GM21717 (cell line): Measurements from ENCODE around the gene ROGDI.
"Not testable (repeated sequence)": the region's sequence is repeated elsewhere in the genome, so short reads cannot be mapped to it uniquely, and the experiment has no call there.

ENCODE experiments used
- ATAC-seq: cut with Tn5 transposase; IDR thresholded peaks from one replicate; pipeline ENCODE4 v1.9.1; 2021; ENCODE audit warnings: mild to moderate bottlenecking, moderate library complexity; ENCODE audit not compliant: unreplicated experiment

Gene ROGDI

DNA sequence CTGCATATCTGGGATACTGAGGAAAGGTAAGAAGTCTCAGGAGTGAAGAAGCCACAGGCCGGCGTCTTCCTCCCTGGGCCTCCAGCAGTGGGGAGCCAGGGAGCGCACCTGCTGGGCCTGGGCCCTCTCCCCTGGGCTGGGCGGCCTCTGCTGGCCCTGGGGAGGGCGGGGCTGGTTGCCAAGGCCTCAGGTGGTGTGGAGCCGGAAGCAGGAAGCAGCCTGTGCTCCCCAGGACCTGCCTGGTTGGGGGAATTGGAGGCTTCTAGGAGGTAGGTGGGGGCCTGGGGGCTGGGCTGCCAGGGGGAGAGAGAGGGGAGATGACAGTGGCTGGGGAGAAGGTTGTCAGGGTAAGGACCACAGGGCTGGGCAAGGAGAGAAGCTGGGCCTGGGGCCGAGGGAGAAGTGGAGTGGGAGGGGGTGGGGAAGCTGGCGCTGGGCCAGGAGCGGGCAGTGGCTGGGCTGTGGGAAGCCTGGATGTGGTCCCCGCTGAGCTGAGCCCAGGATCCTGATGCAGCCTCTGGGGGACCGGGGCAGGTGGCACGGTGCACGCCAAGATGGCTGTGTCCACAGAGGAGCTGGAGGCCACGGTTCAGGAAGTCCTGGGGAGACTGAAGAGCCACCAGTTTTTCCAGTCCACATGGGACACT is 7.1 kb downstream of the ROGDI start, which contains the start of gene SMIM22:
Gene SMIM22 (plus strand): TSS at position 189 of the 647 bp plus-strand sequence. CDS start 366 bp downstream, at position 555.
- no peak for ATAC-seq

DNA sequence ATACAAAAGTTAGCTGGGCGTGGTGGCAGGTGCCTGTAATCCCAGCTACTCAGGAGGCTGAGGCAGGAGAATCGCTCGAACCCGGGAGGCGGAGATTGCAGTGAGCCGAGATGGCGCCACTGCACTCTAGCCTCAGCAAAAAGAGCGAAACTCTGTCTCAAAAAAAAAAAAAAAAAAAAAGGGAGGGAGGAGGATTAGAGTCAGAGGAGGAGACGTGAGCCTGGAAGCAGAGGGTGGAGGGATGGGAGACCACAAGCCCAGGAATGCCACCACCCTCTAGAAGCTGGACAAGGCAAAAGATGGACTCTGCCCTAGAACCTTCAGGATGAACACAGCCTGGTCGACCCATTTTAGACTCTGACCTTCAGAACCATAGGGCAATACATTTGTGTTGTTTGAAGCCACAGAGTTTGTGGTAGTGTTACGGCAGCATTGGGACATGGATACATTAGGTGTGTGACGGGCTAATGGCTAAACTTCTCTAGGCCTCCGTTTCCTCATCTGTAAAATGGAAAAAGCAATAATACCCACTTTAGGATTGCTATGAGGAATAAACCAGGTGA is 9.4 kb downstream of the ROGDI start:
- ATAC-seq, result no peak

DNA sequence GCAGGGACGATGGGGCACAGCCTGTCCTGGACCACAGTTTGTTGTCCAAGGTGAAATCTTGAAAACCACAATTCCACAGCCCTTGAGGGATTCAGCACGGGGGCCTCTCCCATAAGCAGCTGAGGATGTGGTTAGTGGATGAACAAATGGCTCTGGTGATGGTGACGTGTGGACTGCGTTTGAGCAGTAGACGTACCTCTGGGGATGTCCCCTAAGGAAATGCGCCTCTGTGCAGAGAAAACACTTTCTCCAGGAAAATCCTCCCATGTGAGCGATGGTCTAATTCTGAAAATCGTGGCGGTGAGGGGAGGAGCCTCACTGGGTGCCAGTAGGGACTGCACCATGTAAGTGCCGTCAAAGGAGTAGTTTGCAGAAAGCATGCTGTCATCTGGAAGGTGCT is 11.6 kb downstream of the ROGDI start:
- no peak for ATAC-seq

DNA sequence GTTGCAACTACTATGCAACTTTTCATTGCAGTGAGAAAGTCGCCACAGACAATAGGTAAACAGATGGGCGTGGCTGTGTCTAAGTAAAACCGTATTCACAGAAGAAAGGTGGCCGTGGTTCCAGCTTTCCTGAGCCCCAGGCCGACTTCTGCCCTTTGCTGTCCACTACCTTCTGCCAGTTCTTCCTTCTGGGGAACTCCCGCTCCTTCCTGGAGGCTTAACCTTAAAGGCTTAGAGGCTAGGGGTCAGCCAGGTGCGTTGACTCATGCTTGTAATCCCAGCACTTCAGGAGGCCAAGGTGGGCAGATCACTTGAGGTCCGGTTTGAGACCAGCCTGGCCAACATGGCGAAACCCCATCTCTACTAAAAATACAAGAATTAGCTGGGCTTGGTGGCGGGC is 12.2 kb downstream of the ROGDI start:
- ATAC-seq, result no peak

DNA sequence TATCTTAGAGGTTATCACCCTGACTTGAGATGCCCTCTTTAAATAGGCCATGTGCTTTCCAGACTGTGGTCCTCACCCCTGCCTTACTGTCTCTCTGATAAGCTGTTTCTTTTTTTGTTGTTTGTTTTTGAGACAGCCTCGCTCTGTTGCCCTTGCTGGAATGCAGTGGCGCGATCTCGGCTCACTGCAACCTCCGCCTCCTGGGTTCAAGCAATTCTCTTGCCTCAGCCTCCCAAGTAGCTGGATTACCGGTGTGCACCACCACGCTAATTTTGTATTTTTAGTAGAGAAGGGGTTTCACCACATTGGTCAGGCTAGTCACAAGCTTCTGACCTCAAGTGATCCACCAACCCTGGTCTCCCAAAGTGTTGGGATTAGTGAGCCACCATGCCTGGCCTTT is 13.5 kb downstream of the ROGDI start:
- ATAC-seq, result no peak

DNA sequence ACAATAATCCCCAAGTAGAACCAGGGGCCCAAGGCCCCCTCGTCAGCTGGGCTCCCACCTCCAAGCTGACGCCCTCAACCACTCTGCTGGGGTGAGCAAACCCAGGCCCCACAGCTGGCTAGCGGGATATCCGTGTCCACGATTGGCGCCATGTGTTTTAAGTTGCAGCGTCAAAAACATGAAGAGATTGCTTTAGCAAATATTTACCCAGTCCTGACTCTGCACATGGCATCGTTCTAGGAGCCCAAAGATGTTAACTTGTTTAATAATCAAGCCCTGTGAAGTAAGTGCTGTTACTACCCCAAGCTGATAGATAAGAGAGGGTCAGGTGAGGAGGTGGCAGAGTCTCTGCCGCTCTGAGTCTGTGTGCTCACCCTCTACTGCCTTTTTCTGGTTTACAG is 13.9 kb downstream of the ROGDI start:
- no peak for ATAC-seq

DNA sequence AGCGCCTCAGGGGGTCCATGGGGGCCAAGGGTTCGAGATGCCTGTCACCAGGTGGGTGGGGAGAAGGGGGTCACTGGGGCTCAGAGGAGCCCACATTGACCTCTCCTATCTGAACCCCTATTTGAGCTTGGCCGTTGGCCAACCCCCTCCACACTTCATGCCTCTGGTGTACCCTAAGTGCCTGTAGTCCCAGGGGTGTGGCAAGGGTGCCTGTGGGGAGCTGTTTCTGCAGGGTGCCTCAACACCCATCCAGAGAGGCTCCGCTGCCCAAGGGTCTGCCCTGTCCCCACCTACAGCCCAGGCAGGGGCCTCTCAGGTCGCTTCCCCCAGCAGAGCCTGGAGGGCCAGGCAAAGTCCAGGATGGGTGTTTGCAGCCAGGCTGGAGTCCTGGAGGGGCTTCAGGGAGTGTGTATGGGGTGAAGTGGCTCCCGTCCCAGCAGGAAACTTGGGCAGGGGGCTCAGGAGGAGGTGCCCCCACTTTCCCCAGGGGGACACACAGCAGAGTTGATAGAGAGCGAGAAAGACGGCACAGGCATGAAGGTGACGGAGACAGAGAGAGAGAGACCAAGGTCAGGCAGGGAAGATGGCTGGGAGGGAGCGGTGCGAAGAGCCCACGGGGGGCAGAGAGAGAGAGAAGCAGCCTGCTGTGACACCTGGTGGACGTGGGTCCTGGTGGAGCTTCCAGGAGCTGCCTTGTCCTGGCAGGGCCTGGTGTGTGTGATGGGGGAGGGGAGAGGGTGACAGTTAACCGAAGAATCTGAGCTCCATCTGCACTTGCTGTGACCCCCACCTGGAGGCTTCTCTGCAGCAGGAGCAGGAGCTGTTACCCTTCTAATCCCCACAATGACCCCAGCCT is 14.6 kb downstream of the ROGDI start, which contains the start of gene SEPTIN12:
Gene SEPTIN12 (minus strand): TSS at position 719 of the 856 bp plus-strand sequence. CDS start 700 bp downstream, at position 19.
- ATAC-seq, result no peak

DNA sequence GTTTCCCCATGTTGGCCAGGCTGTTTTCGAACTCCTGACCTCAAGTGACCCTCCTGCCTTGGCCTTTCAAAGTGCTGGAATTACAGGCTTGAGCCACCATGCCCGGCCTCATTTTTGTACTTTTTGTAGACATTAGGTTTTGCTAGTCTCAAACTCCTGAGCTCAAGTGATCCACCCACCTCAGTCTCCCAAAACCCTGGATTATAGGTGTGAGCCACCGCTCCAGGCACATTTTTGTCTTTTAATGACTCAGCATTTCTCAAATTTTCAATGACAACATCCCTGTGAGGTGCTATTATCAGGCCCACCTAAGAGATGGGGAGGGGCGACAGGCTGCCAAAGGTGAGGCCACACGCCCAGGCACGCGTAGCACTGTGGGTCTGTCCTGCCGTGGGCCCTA is 15.4 kb downstream of the ROGDI start:
- no peak for ATAC-seq

DNA sequence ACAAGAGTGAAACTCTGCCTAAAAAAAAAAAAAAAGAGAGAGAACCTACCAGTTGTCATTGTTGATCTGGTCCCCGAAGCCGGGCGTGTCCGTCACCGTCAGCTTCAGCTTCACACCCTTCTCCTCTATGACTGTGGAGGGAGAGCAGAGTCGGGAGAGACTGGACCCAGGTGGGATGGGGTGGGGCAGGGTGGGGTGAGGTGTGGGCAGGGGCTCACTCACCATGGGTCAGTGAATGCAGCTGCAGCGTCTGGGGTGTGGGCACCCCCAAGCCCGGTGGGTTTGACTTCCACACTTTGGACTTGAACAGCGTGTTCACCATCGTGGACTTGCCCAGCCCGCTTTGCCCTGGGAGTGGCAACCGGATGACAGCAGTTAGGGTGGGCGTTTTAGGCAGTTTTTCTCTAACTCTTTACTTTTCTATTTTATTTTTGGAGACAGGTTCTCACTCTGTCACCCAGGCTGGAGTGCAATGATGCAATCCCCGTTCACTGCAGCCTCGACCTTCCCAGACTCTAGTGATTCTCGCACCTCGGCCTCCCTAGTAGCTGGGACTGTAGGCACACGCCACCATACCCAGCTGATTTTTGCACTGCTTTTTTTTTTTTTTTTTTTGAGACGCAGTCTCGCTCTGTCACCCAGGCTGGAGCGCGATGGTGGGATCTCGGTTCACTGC is 16.5 kb downstream of the ROGDI start:
- no peak for ATAC-seq

DNA sequence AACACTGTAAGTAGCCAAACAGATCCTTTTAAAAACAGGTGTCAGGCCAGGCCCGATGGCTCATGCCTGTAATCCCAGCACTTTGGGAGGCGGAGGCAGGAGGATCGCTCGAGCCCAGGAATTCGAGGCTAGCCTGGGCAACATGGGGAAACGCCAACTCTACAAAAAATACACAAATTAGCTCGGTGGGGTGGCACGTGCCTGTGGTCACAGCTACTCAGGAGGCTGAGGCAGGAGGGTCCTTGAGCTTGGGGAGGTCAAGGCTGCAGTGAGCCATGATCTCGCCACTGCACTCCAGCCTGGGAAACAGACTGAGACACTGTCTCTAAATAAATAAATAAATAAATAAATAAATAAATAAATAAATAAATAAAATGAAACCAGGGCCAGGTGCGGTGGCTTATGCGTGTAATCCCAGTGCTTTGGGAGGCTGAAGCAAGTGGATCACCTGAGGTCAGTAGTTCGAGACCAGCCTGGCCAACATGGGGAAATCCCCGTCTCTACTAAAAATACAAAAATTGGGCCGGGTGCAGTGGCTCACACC is 17.9 kb downstream of the ROGDI start:
- ATAC-seq, result not testable (repeated sequence)

DNA sequence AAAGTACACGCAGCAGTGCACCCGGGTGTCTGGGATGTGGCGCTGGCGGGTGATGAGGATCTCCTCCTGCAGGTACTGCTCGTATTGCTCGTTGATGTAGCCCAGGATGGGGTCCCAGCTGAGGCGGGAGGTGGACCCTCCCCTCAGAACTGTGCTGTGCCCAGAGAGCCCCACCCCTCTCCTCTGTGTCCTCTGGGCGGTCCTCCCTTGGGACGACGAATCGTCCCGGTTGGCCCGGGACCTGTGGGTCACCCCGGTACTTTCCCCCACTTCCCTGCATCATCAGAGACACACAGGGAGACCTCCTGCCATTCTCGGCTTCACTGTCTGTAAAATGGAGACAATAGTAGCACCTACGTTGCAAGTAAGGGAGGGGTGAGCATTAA is 18.5 kb downstream of the ROGDI start:
- ATAC-seq, result no peak

DNA sequence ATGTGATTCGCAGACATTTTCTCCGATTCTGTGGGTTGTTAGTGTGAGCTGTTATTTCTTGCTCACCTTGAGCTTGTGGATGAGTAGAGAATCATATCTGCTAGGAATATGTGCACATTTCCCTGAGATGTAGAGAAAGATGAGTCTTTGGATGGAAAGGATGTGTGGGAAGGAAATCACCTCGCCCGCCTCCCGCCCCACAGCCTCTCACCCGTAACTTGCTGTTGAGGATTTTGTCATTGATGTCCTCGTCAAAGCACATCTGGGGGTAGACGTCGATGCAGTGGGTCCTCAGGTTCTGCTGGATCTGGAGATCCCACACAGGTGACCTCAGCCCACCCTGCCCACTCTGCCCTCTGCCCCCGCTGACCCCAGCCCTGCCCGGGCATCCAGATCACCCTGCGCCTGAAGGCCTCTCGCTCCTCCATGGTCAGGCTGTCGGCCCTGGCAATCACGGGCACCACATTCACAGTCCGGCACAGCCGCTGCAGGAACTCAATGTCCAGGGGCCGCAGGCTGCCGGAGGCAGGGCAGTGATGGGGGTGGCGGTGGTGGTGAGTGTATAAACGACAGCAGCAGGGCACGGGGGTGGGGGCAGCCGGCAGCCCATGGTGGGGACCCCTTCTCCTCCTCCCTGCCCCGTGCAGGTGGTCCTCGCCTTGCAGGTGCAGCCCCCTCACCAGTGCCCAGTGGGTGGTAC is 19.0 kb downstream of the ROGDI start:
- no peak for ATAC-seq

DNA sequence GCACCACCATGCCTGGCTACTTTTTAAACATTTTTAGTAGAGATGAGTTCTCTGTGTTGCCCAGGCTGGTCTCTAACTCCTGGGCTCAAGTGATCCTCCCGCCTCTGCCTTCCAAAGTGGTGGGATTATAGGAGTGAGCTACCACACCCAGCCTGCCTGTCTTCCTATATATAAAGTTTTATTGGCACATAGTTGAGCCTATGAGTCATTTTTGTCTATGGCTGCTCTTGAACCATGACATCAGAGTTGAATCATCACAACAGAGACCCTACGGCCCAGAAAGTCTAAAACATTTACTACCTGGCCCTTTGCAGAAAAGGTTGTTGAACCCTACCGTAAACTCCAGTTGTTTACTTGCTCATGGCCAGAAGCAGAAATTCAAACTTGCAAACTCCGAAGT is 22.2 kb downstream of the ROGDI start:
- no peak for ATAC-seq

DNA sequence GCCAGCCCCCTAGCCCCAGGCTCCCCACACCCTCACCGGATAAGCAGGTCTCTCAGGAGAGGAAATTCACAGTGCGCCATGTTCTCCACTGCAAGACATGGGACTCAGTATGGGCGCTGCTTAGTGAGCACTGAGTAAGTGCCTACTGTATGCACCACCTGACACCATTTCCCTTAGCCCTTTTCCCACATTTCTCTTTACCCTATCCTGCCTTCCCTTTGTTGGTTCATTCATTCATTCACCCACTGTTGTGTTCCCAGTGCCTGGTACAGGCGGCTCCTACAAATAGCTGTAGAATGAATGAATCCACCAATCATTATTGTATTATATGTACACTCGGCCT is 24.4 kb downstream of the ROGDI start:
- ATAC-seq, result no peak

DNA sequence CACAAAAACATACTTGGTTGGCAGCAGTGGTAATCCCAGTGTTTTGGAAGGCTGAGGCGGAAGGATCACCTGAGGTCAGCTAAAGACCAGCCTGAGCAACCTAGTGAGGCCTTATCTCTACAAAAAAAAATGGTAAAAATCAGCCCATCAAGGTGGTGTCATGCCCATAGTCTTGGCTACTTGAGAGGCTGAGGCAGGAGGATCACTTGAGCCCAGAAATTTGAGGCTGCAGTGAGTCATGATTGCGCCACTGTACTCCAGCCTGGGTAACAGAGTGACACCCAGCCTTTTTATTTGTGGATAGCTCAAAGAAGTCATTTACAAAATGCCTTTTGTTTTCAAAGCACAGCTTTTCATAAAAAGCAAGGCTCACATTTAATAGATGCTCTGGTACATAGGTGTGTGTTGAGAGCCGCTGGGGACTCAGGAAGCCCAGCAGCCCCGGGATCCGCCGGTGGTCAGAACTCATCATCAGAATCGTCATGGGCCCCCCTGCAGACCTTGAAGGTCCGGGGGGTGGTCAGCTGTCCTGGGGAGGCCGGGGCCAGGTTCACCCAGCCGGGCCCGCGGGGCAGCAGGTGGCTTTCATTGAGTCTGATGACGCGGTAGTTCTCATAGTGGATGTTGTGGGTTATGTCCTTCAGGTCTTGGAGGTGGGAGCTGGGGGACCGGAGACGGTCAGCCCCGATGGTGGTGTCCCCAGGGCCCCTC is 24.9 kb downstream of the ROGDI start:
- no peak for ATAC-seq

DNA sequence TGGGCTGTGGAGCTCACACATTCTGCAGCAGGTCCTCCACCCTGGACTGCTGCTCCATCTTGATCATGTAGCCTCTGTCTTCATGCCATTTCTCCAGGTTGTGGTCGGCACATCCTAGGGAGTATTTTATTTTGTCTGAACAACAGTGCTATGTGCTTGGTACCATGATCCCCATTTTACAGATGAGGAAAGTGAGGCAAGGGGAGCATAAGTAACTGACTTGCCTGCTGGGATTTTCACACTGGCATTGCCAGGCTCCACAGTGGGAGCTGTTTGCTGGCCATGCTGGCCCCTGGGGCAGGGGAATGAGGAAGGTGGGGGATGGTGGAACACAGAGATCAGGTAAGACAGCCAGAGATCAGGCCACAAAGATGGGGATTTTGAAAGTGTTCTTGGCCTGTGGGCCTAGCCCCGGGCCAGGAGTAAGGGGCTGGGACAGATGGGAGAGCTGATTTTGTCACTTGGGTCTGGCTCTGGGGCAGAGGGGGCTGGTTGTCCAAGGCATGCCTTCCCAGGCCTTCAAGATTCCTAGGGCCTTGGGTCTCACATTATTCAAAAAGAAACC is 26.2 kb downstream of the ROGDI start:
- no peak for ATAC-seq

DNA sequence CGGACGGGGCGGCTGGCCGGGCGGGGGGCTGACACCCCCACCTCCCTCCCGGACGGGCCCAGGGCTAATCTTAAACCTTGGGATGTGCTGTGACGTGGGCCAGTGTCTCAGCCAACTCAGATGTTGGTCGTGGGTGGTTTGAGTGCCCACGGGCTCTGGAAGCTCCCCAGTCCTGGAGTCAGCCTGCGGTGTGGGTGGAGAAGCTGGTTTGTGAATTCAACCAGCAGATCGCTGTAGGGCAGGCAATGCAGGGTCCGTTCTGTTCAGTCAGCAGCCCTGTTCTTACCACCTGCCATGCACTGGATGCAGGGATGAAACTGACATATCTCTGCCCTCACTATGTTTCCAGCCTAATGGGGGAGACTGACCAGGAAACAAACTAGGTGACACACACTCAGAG is 27.4 kb downstream of the ROGDI start:
- no peak for ATAC-seq

DNA sequence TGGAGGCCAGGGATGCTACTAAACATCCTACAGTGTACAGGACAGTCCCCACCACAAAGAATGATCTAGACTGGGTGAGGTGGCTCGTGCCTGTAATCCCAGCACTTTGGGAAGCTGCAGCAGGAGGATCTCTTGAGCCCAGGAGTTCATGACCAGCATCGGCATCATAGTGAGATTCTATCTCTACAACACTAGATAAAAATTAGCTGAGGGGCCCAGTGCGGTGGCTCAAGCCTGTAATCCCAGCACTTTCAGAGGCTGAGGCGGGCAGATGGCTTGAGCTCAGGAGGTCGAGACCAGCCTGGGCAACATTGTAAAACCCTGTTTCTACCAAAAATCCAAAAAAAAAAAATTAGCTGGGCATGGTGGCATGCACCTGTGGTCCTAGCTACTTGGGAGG is 30.1 kb downstream of the ROGDI start:
- ATAC-seq, result no peak

DNA sequence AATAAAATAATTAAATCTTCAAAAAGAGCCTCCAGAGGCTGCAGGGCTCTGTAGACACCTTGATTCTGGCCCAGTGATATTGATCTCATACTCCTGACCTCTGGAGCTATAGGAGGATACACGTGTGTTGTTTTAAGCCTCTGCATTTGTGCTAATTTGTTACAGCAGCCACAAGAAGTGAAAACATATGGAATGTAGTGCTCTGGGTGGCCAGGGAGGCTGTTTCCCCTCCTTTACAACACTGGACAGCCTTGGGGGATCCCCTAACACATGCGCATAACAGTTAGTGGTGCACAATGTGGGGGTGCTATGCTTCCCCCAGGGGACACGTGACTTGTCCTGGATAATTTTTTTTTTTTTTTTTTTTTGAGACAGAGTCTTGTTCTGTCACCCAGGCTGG is 30.8 kb downstream of the ROGDI start:
- no peak for ATAC-seq

DNA sequence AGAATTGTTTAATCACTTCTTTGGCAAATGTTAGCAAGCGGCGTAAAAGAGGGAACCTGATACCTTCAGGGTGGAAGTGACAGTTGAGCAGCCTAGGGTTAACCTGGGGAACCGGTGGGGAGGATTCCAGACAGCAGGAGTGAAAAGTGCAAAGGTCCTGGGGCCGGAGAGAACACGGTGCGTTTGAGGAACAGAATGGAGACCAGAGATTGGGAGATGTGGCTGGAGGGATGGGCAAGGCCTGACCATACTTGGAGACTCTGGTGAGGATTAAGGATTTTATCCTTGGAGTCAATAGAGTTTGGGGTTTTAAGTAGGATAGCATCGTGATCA is 33.2 kb downstream of the ROGDI start:
- ATAC-seq, result no peak
